Effector memory CD4-positive, alpha-beta T cell (primary cell): Measurements from ENCODE around the gene HLCS.
"Not testable (repeated sequence)": the region's sequence is repeated elsewhere in the genome, so short reads cannot be mapped to it uniquely, and the experiment has no call there.

Experiments
- DNase-seq, 3 donors: peaks; one replicate each; pipeline ENCODE4 v3.0.0-alpha.2; 2020
- H3K27ac ChIP-seq: 2 replicates; pipeline ENCODE4 v1.7.0; 2013; ENCODE audit warnings: mild to moderate bottlenecking, low read length, moderate library complexity; ENCODE audit not compliant: insufficient read depth, poor library complexity, severe bottlenecking
- H3K27me3 ChIP-seq: replicated peaks from 2 replicates; pipeline ENCODE4 v1.7.0; 2013; ENCODE audit warnings: mild to moderate bottlenecking, low read length; ENCODE audit not compliant: insufficient read depth, control insufficient read depth, poor library complexity, severe bottlenecking
- H3K36me3 ChIP-seq: 2 replicates; pipeline ENCODE4 v1.7.0; 2013; ENCODE audit warnings: mild to moderate bottlenecking, low read length, moderate library complexity; ENCODE audit not compliant: control insufficient read depth, insufficient read depth
- H3K4me1 ChIP-seq: 2 replicates; pipeline ENCODE4 v1.7.0; 2013; ENCODE audit warnings: low read length, mild to moderate bottlenecking; ENCODE audit not compliant: control insufficient read depth, insufficient read depth, poor library complexity, severe bottlenecking
- H3K4me3 ChIP-seq: 2 replicates; pipeline ENCODE4 v1.7.0; 2013; ENCODE audit warnings: low read length, low read depth, mild to moderate bottlenecking; ENCODE audit not compliant: insufficient read depth, poor library complexity, severe bottlenecking
- H3K9me3 ChIP-seq: 2 replicates; pipeline ENCODE4 v1.7.0; 2013; ENCODE audit warnings: mild to moderate bottlenecking, low read length, moderate library complexity; ENCODE audit not compliant: control insufficient read depth

Gene HLCS

DNA sequence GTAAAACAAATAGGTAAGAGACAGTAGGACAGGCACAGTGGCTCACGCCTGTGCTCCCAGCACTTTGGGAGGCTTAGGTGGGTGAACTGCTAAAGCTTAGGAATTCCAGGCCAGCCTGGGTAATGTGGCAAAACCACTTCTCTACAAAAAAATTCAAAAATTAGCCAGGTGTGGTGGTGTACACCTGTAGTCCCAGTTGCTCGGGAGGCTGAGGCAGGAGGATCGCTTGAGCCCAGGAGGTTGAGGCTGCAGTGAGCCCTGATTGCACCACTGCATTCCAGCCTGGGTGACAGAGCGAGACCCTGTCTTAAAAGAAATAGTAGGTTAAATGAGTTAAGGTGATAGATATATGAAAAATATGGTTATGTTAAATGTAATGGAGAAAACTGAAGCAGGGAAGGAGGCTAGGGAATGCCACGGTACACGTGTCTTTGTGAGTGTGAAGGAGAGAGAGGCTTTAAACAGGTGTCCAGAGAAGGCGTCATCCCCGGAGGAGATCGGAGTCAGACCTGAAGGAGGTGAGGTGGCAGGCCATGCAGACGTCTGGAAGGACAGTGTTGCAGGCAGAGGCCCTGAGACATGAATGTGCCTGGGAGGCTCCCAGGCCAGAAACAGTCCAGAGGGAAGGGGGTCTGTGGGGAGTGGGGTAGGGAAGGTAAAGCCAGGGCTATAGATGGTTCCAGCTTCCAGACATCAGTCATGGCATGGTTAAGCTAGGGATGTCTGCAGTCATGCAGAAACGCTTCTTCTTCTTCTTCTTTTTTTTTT is 32.8 kb upstream of the HLCS start:
- Histone ChIP-seq H3K4me1 (no peaks in the 10 kb centered on the region), H3K4me3 (no peak overlapping the region), H3K27me3 (no peaks in the 10 kb centered on the region), H3K36me3 (no peaks in the 10 kb centered on the region), H3K9me3 (no peaks in the 10 kb centered on the region), H3K27ac (no peak overlapping the region)
- DNase-seq: no peak

DNA sequence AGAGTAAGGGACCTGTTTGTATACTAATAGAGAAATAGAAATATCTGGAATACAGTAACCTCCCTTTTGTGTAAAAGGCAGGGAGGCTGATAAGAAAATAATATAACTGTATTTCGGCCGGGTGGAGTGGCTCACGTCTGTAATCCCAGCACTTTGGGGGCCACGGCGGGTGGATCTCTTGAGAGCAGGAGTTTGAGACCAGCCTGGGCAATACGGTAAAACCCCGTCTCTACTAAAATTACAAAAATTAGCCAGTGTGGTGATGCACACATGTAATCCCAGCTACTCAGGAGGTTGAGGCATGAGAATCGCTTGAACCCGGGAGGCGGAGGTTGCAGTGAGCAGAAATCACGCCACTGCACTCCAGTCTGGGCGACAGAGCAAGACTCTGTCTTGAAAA is 28.8 kb upstream of the HLCS start:
- H3K27me3 ChIP-seq, H3K4me1 ChIP-seq, H3K4me3 ChIP-seq, DNase-seq, H3K27ac ChIP-seq, H3K9me3 ChIP-seq, H3K36me3 ChIP-seq: not testable (repeated sequence)

DNA sequence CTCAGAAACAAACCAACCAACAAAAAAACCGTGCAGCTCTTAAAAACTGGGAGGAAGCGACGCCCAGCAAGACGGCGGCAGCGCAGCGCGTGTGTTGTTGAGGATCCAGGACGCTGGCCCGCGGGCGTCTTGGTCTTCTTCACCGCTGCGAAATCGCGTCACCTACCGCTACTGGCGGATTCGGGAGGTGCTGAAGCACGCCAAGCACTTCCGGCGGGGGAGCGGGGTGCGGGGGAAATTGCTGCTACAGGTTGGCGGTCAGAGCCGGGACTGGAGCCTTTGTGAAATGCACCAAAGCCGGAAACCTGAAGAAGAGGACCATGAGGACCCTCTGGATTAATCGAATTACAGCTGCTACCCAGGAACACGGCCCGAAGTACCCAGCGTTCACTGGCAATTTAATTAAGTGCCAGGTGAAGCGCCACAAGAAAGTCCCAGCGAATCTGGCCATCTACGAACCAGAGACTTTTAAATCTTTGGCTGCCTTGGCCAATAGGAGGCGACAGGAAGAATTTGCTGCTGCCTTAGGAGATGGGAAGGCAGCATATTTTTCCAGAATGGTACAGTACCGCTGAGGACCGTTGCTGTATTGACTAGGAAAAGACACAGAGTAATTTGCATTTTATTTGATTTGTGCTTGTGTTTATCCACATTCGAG is 28.2 kb upstream of the HLCS start:
- Histone ChIP-seq H3K4me1 (peaks cover 2% of the 10 kb centered on the region), H3K4me3 (no peak overlapping the region), H3K36me3 (no peaks in the 10 kb centered on the region), H3K9me3 (no peaks in the 10 kb centered on the region), H3K27ac (no peak overlapping the region), H3K27me3 (no peaks in the 10 kb centered on the region)
- DNase-seq: no peak

DNA sequence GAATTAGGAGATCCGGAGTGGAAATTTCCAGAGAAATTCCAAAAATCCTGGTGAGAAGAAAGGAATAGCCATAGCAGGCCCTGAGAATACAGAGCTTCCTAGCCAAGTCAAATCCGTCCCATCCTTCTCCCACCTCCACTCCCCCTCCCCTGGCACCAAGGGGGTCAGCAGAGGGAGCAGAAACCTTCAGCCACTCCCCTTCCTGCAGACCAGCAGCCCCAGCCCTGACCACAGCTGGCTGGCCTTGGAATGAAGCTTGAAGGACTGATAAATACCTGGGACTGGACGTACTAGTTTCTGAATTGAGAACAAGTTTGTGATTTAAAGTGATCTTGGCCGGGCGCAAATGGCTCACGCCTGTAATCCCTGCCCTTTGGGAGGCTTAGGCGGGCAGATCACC is 26.2 kb upstream of the HLCS start:
- Histone ChIP-seq H3K36me3 (no peaks in the 10 kb centered on the region), H3K4me1 (peaks cover 3% of the 10 kb centered on the region), H3K27ac (no peak overlapping the region), H3K4me3 (no peak overlapping the region), H3K9me3 (no peaks in the 10 kb centered on the region), H3K27me3 (no peaks in the 10 kb centered on the region)
- DNase-seq: no peak

DNA sequence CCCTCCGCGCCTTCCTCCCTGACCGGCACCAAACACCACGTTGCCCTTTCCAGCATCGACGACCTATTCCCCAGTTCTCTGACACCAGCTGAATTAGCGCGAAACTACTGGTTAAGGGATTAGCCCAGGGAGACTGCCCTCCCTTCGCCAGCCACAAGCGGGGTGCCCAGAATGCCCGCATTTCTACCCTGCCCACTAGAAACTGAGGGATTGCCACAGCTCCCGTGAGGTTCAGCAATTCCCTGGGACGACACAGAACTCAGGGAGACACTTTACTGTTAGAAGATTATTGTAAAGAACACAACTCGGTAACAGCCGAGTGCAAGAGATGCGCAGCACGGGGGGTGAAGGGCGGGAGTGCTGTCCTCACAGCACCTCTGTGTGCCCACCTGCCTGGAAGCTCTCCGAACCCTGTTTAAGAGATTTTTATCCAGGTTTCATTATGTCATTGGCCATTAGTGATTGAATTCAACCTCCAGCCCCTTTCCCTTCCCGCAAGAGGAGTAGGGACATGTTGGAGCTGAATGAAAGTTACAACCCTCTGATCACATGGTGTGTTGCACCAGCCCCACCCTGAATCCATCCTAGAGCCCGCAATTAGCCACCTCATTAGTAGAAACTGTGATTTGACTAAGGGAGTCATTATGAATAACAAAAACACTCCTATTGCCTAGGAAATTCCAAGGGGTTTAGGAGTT is 24.2 kb upstream of the HLCS start:
- Histone ChIP-seq H3K4me1 (peaks cover 3% of the 10 kb centered on the region), H3K27me3 (no peaks in the 10 kb centered on the region), H3K36me3 (no peaks in the 10 kb centered on the region), H3K27ac (peak overlapping the region; percentile 9), H3K9me3 (no peaks in the 10 kb centered on the region), H3K4me3 (peak overlapping the region; percentile 67)
- DNase-seq: no peak

DNA sequence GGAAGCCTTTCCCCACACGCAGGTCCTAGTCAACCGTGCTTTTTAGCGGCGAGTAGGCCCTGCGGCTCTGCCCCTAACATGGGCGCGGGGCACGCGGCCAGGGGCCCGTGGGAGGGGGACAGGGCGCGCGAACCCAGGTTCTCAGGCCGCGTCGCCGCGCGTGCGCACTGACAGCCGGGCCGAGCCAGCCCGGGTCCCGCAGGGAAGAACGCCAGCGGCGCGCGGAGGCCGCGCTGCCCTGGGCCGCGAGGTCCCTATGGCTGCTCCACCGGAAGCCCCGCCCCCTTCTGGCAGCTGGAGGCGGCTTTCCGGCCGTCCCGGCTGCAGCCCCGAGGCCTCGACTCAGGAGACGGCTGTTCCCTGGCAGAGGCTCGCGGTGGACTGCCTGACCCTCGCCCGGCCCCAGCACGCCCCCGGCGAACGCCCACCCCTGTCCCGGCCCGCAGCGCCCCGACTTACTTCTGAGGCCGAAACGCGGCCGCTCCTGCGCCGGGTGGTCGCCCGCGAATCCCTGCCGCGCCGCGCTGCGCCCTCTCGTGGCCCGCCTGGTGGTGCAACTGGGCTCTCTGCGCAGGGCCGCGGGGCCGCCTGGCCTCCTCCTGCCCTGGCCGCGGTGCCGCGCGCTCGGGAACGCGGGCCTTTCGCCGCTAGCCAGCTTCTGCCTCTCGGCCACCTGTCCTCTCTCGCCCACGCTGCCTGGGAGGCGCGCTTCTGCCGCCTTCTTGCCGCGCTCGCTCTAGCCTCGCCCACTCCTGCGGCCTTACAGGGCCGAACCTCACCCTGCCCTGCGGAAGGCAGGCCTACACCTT is 23.4 kb upstream of the HLCS start:
- H3K4me1 ChIP-seq: peaks cover 3% of the 10 kb centered on the region
- H3K4me3 ChIP-seq: peak overlapping the region; percentile 67
- no peaks in the 10 kb centered on the region for H3K9me3 ChIP-seq
- H3K27ac ChIP-seq: peak overlapping the region; percentile 68
- H3K36me3 ChIP-seq: no peaks in the 10 kb centered on the region
- H3K27me3 ChIP-seq: no peaks in the 10 kb centered on the region
- DNase-seq: peak; percentile 65 to 81 (median 70)

DNA sequence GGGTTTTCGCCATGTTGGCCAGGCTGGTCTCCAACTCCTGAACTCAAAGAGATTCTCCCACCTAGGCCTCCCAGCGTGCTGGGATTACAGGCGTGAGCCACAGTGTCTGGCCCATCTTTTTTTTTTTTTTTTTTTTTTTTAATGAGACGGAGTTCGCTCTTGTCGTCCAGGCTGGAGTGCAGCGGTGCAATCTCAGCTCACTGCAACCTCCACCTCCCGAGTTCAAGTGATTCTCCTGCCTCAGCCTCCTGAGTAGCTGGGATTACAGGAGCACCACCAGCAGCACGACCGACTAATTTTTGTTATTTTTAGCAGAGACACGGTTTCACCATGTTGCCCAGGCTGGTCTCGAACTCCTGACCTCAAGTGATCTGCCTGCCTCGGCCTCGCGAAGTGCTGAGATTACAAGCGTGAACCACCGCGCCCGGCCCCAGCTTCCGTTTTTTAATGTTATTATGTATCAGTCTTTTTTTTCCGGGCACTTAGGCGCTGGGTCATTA is 22.8 kb upstream of the HLCS start:
- H3K36me3 ChIP-seq, DNase-seq, H3K4me1 ChIP-seq, H3K9me3 ChIP-seq, H3K27me3 ChIP-seq: not testable (repeated sequence)
- Histone ChIP-seq H3K4me3 (peak overlapping the region; percentile 67), H3K27ac (peak overlapping the region; percentile 68)

DNA sequence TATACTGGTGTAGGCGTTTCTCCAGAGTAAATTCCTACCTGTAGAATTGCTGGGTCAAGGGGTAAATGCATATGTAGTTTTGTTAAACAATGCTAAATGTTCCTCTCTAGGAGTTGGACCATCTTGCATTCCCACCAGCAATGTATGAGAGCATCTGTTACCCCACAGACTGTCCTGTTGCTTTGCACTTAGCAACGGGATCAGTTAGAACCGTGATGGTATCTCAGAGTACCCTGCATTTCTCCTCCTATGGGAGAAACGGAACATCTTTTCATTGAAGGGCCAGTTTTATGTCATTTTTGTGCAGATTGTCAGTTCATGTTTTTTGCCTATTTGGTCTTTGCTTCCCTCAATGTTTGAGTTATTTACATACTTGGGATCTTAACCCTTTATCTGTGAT is 22.1 kb upstream of the HLCS start:
- Histone ChIP-seq H3K4me3 (no peak overlapping the region), H3K9me3 (no peaks in the 10 kb centered on the region), H3K27me3 (no peaks in the 10 kb centered on the region), H3K27ac (no peak overlapping the region), H3K36me3 (no peaks in the 10 kb centered on the region), H3K4me1 (peaks cover 3% of the 10 kb centered on the region)
- no peak for DNase-seq

DNA sequence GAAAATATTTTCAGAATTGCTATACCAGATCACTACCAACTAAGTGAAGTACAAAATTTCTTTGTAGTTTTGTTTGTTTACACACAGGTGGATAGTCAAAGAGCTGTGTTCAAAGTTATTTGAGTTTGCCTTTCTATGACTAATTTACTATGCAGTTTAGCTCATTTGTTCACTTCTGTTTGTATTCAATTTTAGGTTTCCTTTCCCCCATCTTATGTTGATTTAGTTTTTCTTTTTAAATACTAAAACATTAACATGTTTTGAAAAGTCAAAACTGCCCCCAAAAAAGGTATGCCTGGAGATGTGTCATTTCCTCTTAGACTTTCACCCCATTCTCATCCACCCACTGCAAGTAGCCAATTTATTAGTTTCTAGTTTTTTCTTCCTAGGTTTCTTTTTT is 21.4 kb upstream of the HLCS start:
- DNase-seq: no peak
- H3K36me3 ChIP-seq: no peaks in the 10 kb centered on the region
- no peak overlapping the region for H3K27ac ChIP-seq
- no peak overlapping the region for H3K4me3 ChIP-seq
- no peaks in the 10 kb centered on the region for H3K9me3 ChIP-seq
- H3K4me1 ChIP-seq: peaks cover 3% of the 10 kb centered on the region
- H3K27me3 ChIP-seq: no peaks in the 10 kb centered on the region
